ENCODE measurements around the gene KIAA1755. TPM values are rescaled to one million over a fixed set of nuclear protein-coding genes. Genes with fewer than 3 reads are reported as not detected.
A peak's percentile ranks its signal among the peaks of the same experiment; 100 is the strongest.

Gene KIAA1755
- total and polyA plus RNA-seq, 2 of the 4 experiments (the other 2 are of a cell fraction), result 2.5 to 5.1 TPM

- Histone ChIP-seq H4K20me1 (ENCODE audit: insufficient read depth, low read length) (no peaks in the 10 kb centered on the region), H3K23ac (ENCODE audit: low read depth, low read length) (no peak overlapping the region), H4K5ac (ENCODE audit: low read depth, low read length) (peak overlapping the region; percentile 12; the same call in 1 of the 2 replicates), H3K9me1 (ENCODE audit: insufficient read depth, low read length) (peaks cover 22% of the 10 kb centered on the region; the same call in 1 of the 2 replicates), H4K91ac (ENCODE audit: insufficient read depth, low read depth, low read length) (peak overlapping the region; percentile 100), H4K8ac (ENCODE audit: low read depth in 2 of 2, low read length in 2 of 2) (peak overlapping the region in 1 of 2 experiments; percentile 53; a peak in 1 of 4 replicates), H3K4me3 (ENCODE audit: insufficient read depth, low read depth, low read length) (no peak overlapping the region), H3K79me1 (ENCODE audit: low read depth in 1 of 2, low read length in 2 of 2) (peaks cover 0 to 29% of the 10 kb centered on the region in 2 experiments; a peak in 2 of 4 replicates), H2BK5ac (ENCODE audit: low read depth, low read length, poor library complexity, severe bottlenecking) (peak overlapping the region; percentile 18), H2AK5ac (ENCODE audit: low read depth, low read length) (peak overlapping the region; percentile 92), H3K36me3 (ENCODE audit: control insufficient read depth, insufficient read depth, low read length) (no peaks in the 10 kb centered on the region), H3K9ac (ENCODE audit: low read depth, low read length) (no peak overlapping the region), H3K56ac (ENCODE audit: extremely low read depth, insufficient read depth, low read length) (no peak overlapping the region), H3K27me3 (ENCODE audit: control insufficient read depth, insufficient read depth, low read length) (no peaks in the 10 kb centered on the region), H2AFZ (replicated peaks; ENCODE audit: low read length, poor library complexity) (peak overlapping the region; percentile 17), H3K4ac (ENCODE audit: low read depth, low read length) (peak overlapping the region; percentile 99), H3K18ac (ENCODE audit: low read depth, low read length) (no peak overlapping the region), H2BK120ac (ENCODE audit: low read depth, low read length) (peak overlapping the region; percentile 83), H2AK9ac (replicated peaks; ENCODE audit: low read depth, low read length, poor library complexity) (no peak overlapping the region), H3K4me1 (ENCODE audit: control insufficient read depth, insufficient read depth, low read length) (peaks cover 25% of the 10 kb centered on the region), H3K27ac (ENCODE audit: insufficient read depth, low read length) (peak overlapping the region; percentile 25; the same call in 1 of the 2 replicates), H2BK20ac (ENCODE audit: low read depth, low read length) (peak overlapping the region; percentile 75), H2BK15ac (ENCODE audit: low read depth, low read length) (peak overlapping the region; percentile 93; the same call in 2 of the 3 replicates), H3K14ac (replicated peaks; ENCODE audit: low read depth, low read length) (0 out of 2 replicates have a peak overlapping the region, but pooled peaks have one; percentile 62), H3K9me3 (ENCODE audit: control insufficient read depth, insufficient read depth, low read length) (no peaks in the 10 kb centered on the region), H3K4me2 (ENCODE audit: low read depth, low read length) (no peak overlapping the region)
- no peak for TF ChIP-seq CTCF (conservative IDR thresholded peaks at IDR 0.05; ENCODE audit: low read depth, low read length)
- TF ChIP-seq NFE2L2 (IDR thresholded peaks at IDR 0.05; ENCODE audit: low read depth, low read length), result no peak
- no peak for TF ChIP-seq BHLHE40 (IDR thresholded peaks at IDR 0.05; ENCODE audit: low read depth, low read length)
- no peak for TF ChIP-seq RFX5 (IDR thresholded peaks at IDR 0.05; ENCODE audit: low read depth, low read length)
- no peak for TF ChIP-seq ELK1 (IDR thresholded peaks at IDR 0.05; ENCODE audit: borderline replicate concordance, low read depth, low read length)
- ChIA-PET CTCF (interaction anchor here (0.6 to 1.5 kb wide), 4 partner anchors 9 to 1645 kb away, joined by 3 to 4 read pairs (median 4); no protein-coding TSS in a partner anchor), POLR2A (ENCODE audit: unreplicated experiment) (no interaction called here)
- BruUV-seq (replicated peaks), result no TSS peak
- in situ Hi-C loops (cut with MboI; ENCODE audit: low sequenced_read_pairs) (loop anchor here (5.0 kb wide), 1 partner anchor 48 kb away; the partner anchor contains the start of gene TGM2), dilution Hi-C loops (cut with HindIII; ENCODE audit: low sequenced_read_pairs, unreplicated experiment) (no loop called here), intact Hi-C loops (cut with micrococcal nuclease) (loop anchor here (2.0 kb wide), 1 partner anchor 43 kb away; no protein-coding TSS in a partner anchor)
- ATAC-seq (ENCODE audit: low read depth) (no peak), DNase-seq (no peak)
- WGBS, 2 experiments (ENCODE audit: extremely low coverage in 2 of 2, insufficient read length in 1 of 2), result 98% methylated on average over 10 of the region's 23 CpGs; no CpG with 5 or more reads in 1 of the 2 experiments
These were observed 45.0 kb downstream of the KIAA1755 start for GRCh38 chr20:38215194-38216182.

Measured in IMR-90 (cell line).